ENCODE results near the gene CIT. TPM values are rescaled to one million over a fixed set of nuclear protein-coding genes. Genes with fewer than 3 reads are reported as not detected.
A peak's percentile ranks its signal among the peaks of the same experiment; 100 is the strongest.

CIT gene
- total and polyA plus RNA-seq, 9 of the 15 experiments (the other 6 are each of a cell fraction or from before 2014, with no cell fraction given): 1.1 to 46.7 (median 21.3) TPM

- TF ChIP-seq THRB (CRISPR knock-in tag; conservative IDR thresholded peaks at IDR 0.05) (no peak), ZNF253 (CRISPR knock-in tag; conservative IDR thresholded peaks at IDR 0.05) (no peak), FOXM1 (IDR thresholded peaks at IDR 0.05; ENCODE audit: low read depth) (peak; percentile 66; the same call in 1 of the 2 replicates), FOXM1 (CRISPR knock-in tag; IDR thresholded peaks at IDR 0.05; ENCODE audit: low read depth) (no peak), ZEB2 (IDR thresholded peaks at IDR 0.05) (peak; percentile 85), HMG20A (CRISPR knock-in tag; conservative IDR thresholded peaks at IDR 0.05) (no peak), MBD1 (CRISPR knock-in tag; IDR thresholded peaks at IDR 0.05) (no peak), ZNF507 (tag; conservative IDR thresholded peaks at IDR 0.05) (no peak), NCOR1 (IDR thresholded peaks at IDR 0.05) (peak; percentile 73), CHD2 (IDR thresholded peaks at IDR 0.05; ENCODE audit: low read depth, low read length) (no peak), LEF1 (IDR thresholded peaks at IDR 0.05) (peak; percentile 76; the same call in 1 of the 2 replicates), ZNF280B (CRISPR knock-in tag; IDR thresholded peaks at IDR 0.05) (no peak), ZNF76 (CRISPR knock-in tag; IDR thresholded peaks at IDR 0.05; ENCODE audit: borderline replicate concordance) (no peak), OTX1 (CRISPR knock-in tag; IDR thresholded peaks at IDR 0.05) (no peak), CBX5 (IDR thresholded peaks at IDR 0.05; ENCODE audit: borderline replicate concordance, low read depth) (no peak), ZNF830 (CRISPR knock-in tag; IDR thresholded peaks at IDR 0.05) (no peak), SFPQ (IDR thresholded peaks at IDR 0.05; ENCODE audit: low read depth, low read length) (no peak), DACH1 (IDR thresholded peaks at IDR 0.05; ENCODE audit: partially characterized antibody) (no peak)
Measured at GRCh38 chr12:119661882-119662281, 215.2 kb downstream of the CIT start (continued).

Data from K562 (cell line).